Type B pancreatic cell (in vitro differentiated cells): ENCODE measurements around the gene EFHC2. TPM values are rescaled to one million over a fixed set of nuclear protein-coding genes. Genes with fewer than 3 reads are reported as not detected.

Source experiments
- DNase-seq: peaks from one replicate; pipeline ENCODE4 v3.0.0; 2021; ENCODE audit warnings: mixed read lengths; ENCODE audit not compliant: unreplicated experiment; ENCODE audit errors: extremely low spot score
- H3K27ac Mint-ChIP-seq: 2 replicates; pipeline ENCODE4 v1.8.0; 2021; ENCODE audit warnings: mild to moderate bottlenecking, mixed read lengths
- H3K27me3 Mint-ChIP-seq: 2 replicates; pipeline ENCODE4 v1.8.0; 2021; ENCODE audit warnings: mixed read lengths
- H3K36me3 Mint-ChIP-seq: 2 replicates; pipeline ENCODE4 v1.8.0; 2021; ENCODE audit warnings: mixed read lengths
- H3K4me1 Mint-ChIP-seq: one replicate; pipeline ENCODE4 v1.8.0; 2021; ENCODE audit warnings: mixed read lengths; ENCODE audit not compliant: unreplicated experiment
- H3K4me3 Mint-ChIP-seq: 2 replicates; pipeline ENCODE4 v1.8.0; 2021; ENCODE audit warnings: mild to moderate bottlenecking, mixed read lengths
- H3K9me3 Mint-ChIP-seq: 2 replicates; pipeline ENCODE4 v1.8.0; 2021; ENCODE audit warnings: mixed read lengths
- total RNA-seq: library from RNA; stranded (reverse); gene quantifications from 2 replicates; pipeline ENCODE4 v1.2.1, GENCODE V29; 2021; ENCODE audit warnings: low replicate concordance
- TF ChIP-seq, protein P1 (sequence below): fragments of 200-600 bp; sonication (generic); conservative IDR thresholded peaks from 2 replicates; pipeline ENCODE4 v1.5.0; 2021; ENCODE audit warnings: antibody characterized with exemption, mild to moderate bottlenecking

The EFHC2 gene
- total RNA-seq, 1 donor from 2014 or later = 2.1 TPM

DNA sequence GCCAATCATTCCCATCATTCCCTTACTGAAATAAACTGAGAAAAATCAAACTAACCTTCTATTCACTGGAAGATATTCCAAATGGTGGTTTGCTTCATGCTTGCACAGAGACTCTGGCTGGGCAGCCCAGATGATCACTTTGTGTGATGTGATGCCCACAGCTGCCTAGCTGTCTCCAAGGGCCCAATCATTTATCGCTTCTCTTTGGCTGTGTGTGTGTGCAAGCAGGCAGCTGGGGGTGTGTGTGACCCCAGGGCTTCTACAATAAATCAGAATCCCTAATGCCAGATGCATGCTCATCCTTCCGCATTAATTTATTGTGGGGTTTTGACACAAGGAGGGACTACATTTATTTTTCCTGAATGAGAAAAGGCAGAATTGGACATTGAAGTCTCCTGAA, 230.1 kb downstream of the EFHC2 start:
- no peak for DNase-seq
- H3K4me1 Mint-ChIP-seq = no peaks in the 10 kb centered on the region
- H3K27me3 Mint-ChIP-seq = no peaks in the 10 kb centered on the region
- no peak overlapping the region for H3K4me3 Mint-ChIP-seq
- H3K27ac Mint-ChIP-seq = no peak overlapping the region
- TF ChIP-seq, protein P1, sequence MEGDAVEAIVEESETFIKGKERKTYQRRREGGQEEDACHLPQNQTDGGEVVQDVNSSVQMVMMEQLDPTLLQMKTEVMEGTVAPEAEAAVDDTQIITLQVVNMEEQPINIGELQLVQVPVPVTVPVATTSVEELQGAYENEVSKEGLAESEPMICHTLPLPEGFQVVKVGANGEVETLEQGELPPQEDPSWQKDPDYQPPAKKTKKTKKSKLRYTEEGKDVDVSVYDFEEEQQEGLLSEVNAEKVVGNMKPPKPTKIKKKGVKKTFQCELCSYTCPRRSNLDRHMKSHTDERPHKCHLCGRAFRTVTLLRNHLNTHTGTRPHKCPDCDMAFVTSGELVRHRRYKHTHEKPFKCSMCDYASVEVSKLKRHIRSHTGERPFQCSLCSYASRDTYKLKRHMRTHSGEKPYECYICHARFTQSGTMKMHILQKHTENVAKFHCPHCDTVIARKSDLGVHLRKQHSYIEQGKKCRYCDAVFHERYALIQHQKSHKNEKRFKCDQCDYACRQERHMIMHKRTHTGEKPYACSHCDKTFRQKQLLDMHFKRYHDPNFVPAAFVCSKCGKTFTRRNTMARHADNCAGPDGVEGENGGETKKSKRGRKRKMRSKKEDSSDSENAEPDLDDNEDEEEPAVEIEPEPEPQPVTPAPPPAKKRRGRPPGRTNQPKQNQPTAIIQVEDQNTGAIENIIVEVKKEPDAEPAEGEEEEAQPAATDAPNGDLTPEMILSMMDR = no peak
- H3K36me3 Mint-ChIP-seq = no peaks in the 10 kb centered on the region
- peaks cover 4% of the 10 kb centered on the region for H3K9me3 Mint-ChIP-seq

GRCh38 chrX:44106864-44107263, 236.6 kb downstream of the EFHC2 start:
- no peak overlapping the region for H3K27ac Mint-ChIP-seq
- H3K36me3 Mint-ChIP-seq = no peaks in the 10 kb centered on the region
- H3K27me3 Mint-ChIP-seq = no peaks in the 10 kb centered on the region
- H3K4me1 Mint-ChIP-seq = no peaks in the 10 kb centered on the region
- no peak overlapping the region for H3K4me3 Mint-ChIP-seq
- DNase-seq = no peak
- H3K9me3 Mint-ChIP-seq = peaks cover 7% of the 10 kb centered on the region
- TF ChIP-seq, protein P1 = no peak

DNA sequence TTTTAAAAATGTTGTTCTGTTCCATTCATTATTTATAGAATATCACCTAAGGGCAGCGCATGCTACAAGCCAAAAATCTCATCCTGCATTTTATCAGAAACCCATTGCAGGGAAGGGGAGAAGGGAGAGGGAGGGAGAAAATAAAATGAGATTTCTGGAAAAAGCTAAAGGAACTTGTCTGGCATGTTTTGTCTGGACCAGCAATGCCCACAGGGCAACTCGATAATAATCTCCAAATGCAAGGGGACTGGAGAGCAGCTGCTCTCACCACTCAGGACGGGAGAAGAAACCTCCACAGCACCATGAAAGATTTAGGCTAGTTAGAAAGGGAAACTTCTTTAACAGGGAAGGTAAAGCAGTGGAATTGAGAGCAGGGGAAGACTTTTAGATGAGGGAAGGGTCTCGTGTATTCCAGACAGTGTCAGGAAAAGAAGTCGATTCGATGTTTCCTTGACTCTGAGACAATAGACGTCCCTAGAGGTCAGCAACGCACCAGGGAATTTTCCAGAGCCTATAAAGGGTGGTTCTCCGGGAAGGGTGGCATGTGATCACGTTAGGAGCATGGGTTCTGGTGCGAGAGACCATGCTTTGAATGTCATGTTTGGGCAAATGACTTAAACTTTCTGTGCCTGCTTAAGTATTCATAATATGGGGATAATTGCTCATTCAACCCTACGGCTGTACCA, 238.1 kb downstream of the EFHC2 start:
- peaks cover 7% of the 10 kb centered on the region for H3K9me3 Mint-ChIP-seq
- H3K27ac Mint-ChIP-seq = no peak overlapping the region
- no peak overlapping the region for H3K4me3 Mint-ChIP-seq
- TF ChIP-seq, protein P1 = no peak
- no peaks in the 10 kb centered on the region for H3K36me3 Mint-ChIP-seq
- H3K27me3 Mint-ChIP-seq = no peaks in the 10 kb centered on the region
- H3K4me1 Mint-ChIP-seq = no peaks in the 10 kb centered on the region
- no peak for DNase-seq

- Mint-ChIP-seq H3K4me3 (no peak overlapping the region), H3K9me3 (peaks cover 7% of the 10 kb centered on the region), H3K27me3 (no peaks in the 10 kb centered on the region), H3K36me3 (no peaks in the 10 kb centered on the region), H3K4me1 (no peaks in the 10 kb centered on the region), H3K27ac (no peak overlapping the region)
- TF ChIP-seq, protein P1 = no peak
- no peak for DNase-seq
Measured at GRCh38 chrX:44104699-44105098, 238.8 kb downstream of the EFHC2 start.

GRCh38 chrX:44101281-44101680, 242.2 kb downstream of the EFHC2 start:
- TF ChIP-seq, protein P1 = no peak
- no peaks in the 10 kb centered on the region for H3K36me3 Mint-ChIP-seq
- peaks cover 3% of the 10 kb centered on the region for H3K9me3 Mint-ChIP-seq
- H3K27ac Mint-ChIP-seq = no peak overlapping the region
- no peaks in the 10 kb centered on the region for H3K27me3 Mint-ChIP-seq
- H3K4me1 Mint-ChIP-seq = no peaks in the 10 kb centered on the region
- no peak overlapping the region for H3K4me3 Mint-ChIP-seq
- no peak for DNase-seq

DNA sequence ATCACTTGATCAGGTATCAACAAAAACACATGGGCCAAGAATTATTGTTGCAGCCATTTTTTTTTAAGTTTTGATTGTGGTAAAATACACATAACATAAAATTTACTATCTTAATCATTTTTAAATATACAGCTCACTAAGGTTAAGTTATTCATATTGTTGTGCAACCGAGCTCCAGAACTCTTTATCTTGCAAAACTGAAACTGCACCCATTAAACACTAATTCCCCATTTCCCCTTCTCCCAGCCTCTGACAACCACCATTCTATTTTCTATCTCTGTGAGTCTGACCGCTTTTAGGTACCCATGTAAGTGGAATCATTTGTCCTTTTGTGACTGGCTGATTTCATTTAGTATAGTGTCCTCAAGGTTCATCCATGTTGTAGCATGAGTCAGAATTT, 244.1 kb downstream of the EFHC2 start:
- DNase-seq = no peak
- TF ChIP-seq, protein P1 = no peak
- no peak overlapping the region for H3K27ac Mint-ChIP-seq
- no peaks in the 10 kb centered on the region for H3K4me1 Mint-ChIP-seq
- no peaks in the 10 kb centered on the region for H3K27me3 Mint-ChIP-seq
- H3K9me3 Mint-ChIP-seq = no peaks in the 10 kb centered on the region
- H3K36me3 Mint-ChIP-seq = no peaks in the 10 kb centered on the region
- no peak overlapping the region for H3K4me3 Mint-ChIP-seq
